Measurements from ENCODE around the gene MFAP3.

MFAP3 gene

GRCh38 chr5:154038707-154039457 is at the start of gene MFAP3, which contains the start of gene FAM114A2:
Gene MFAP3 (plus strand): TSS chr5:154038967. CDS start chr5:154049723, 10,756 bp downstream.
Gene FAM114A2 (minus strand): TSS chr5:154038910. CDS start chr5:154034953, 3,957 bp downstream.
- H3K4me3 ChIP-seq (IDR thresholded peaks at IDR 0.05; ENCODE audit: insufficient read depth, low read depth, low read length) = no peak within 1 kb of the TSS
- H3K36me3 ChIP-seq (ENCODE audit: insufficient read depth) = no peaks in the 10 kb centered on the region
- peak within 1 kb of the TSS; percentile 62 for H3K27ac ChIP-seq
- peaks cover 12% of the 10 kb centered on the region for H3K4me1 ChIP-seq (ENCODE audit: low read depth, poor library complexity, severe bottlenecking)
- peak within 1 kb of the TSS; percentile 74 for H2AFZ ChIP-seq (ENCODE audit: low read depth)
- TF ChIP-seq, protein P1, sequence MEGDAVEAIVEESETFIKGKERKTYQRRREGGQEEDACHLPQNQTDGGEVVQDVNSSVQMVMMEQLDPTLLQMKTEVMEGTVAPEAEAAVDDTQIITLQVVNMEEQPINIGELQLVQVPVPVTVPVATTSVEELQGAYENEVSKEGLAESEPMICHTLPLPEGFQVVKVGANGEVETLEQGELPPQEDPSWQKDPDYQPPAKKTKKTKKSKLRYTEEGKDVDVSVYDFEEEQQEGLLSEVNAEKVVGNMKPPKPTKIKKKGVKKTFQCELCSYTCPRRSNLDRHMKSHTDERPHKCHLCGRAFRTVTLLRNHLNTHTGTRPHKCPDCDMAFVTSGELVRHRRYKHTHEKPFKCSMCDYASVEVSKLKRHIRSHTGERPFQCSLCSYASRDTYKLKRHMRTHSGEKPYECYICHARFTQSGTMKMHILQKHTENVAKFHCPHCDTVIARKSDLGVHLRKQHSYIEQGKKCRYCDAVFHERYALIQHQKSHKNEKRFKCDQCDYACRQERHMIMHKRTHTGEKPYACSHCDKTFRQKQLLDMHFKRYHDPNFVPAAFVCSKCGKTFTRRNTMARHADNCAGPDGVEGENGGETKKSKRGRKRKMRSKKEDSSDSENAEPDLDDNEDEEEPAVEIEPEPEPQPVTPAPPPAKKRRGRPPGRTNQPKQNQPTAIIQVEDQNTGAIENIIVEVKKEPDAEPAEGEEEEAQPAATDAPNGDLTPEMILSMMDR (conservative IDR thresholded peaks at IDR 0.05; ENCODE audit: low read depth, low read length) = no peak
- peaks cover 9% of the 10 kb centered on the region; the same call in 1 of the 2 replicates for H3K79me2 ChIP-seq (ENCODE audit: insufficient read depth, low read depth)
- no peaks in the 10 kb centered on the region for H3K27me3 ChIP-seq (ENCODE audit: insufficient read depth, low read depth)
- peak within 1 kb of the TSS; percentile 76 for H3K4me2 ChIP-seq
- peak within 1 kb of the TSS; percentile 56; the same call in 1 of the 2 replicates for H3K9ac ChIP-seq
- no peaks in the 10 kb centered on the region for H4K20me1 ChIP-seq (ENCODE audit: insufficient read depth)

- H2AFZ ChIP-seq (ENCODE audit: low read depth) = no peak overlapping the region
- H3K36me3 ChIP-seq (ENCODE audit: insufficient read depth) = no peaks in the 10 kb centered on the region
- H3K27me3 ChIP-seq (ENCODE audit: insufficient read depth, low read depth) = no peaks in the 10 kb centered on the region
- H4K20me1 ChIP-seq (ENCODE audit: insufficient read depth) = no peaks in the 10 kb centered on the region
- H3K79me2 ChIP-seq (ENCODE audit: insufficient read depth, low read depth) = no peaks in the 10 kb centered on the region
- H3K4me3 ChIP-seq (IDR thresholded peaks at IDR 0.05; ENCODE audit: insufficient read depth, low read depth, low read length) = no peak overlapping the region
- H3K27ac ChIP-seq = no peak overlapping the region
- no peak overlapping the region for H3K9ac ChIP-seq
- TF ChIP-seq, protein P1 (conservative IDR thresholded peaks at IDR 0.05; ENCODE audit: low read depth, low read length) = no peak
- H3K4me1 ChIP-seq (ENCODE audit: low read depth, poor library complexity, severe bottlenecking) = no peaks in the 10 kb centered on the region
- no peak overlapping the region for H3K4me2 ChIP-seq
These were observed 47.6 kb upstream of the MFAP3 start for GRCh38 chr5:153991168-153991567.

DNA sequence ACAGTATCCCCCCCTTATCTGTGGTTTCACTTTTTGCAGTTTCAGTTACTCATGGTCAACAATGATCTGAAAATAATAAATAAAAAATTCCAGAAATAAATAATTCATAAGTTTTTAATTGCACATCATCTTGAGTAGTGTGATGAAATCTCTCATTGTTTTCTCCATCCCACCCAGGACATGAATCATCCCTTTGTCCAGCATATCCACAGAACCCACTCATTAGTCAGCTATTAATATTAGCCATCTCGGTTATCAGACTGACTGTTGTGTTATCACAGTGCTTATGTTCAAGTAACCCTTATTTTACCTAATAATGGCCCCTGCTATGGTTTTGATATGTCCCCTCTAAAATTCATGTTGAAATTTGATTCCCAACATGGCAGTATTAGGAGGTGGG is 40.8 kb upstream of the MFAP3 start:
- Histone ChIP-seq H3K36me3 (ENCODE audit: insufficient read depth) (no peaks in the 10 kb centered on the region), H3K79me2 (ENCODE audit: insufficient read depth, low read depth) (no peaks in the 10 kb centered on the region), H3K4me3 (IDR thresholded peaks at IDR 0.05; ENCODE audit: insufficient read depth, low read depth, low read length) (no peak overlapping the region), H3K9ac (no peak overlapping the region), H3K4me1 (ENCODE audit: low read depth, poor library complexity, severe bottlenecking) (no peaks in the 10 kb centered on the region), H3K4me2 (no peak overlapping the region), H4K20me1 (ENCODE audit: insufficient read depth) (no peaks in the 10 kb centered on the region), H3K27ac (no peak overlapping the region), H3K27me3 (ENCODE audit: insufficient read depth, low read depth) (no peaks in the 10 kb centered on the region), H2AFZ (ENCODE audit: low read depth) (no peak overlapping the region)
- TF ChIP-seq, protein P1 (conservative IDR thresholded peaks at IDR 0.05; ENCODE audit: low read depth, low read length) = no peak

DNA sequence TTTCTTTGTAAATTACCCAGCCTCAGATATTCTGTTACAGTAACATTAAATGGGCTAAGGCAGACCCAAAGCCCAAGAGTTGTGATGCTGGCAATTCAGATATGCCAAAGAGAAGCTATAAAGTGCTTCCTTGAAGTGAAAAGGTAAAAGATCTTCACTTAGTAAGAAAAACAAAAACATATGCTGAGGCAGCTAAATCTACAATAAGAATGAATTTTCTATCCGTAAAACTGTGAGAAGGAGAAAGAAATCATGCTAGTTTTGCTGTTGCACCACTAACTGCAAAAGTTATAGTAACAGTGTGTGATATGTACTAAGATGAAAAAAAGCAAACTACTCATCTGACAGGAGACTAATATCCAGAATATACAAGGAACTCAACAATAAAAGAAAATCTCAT is 40.0 kb upstream of the MFAP3 start:
- Histone ChIP-seq H3K9ac (no peak overlapping the region), H3K27me3 (ENCODE audit: insufficient read depth, low read depth) (no peaks in the 10 kb centered on the region), H3K36me3 (ENCODE audit: insufficient read depth) (no peaks in the 10 kb centered on the region), H3K27ac (no peak overlapping the region), H2AFZ (ENCODE audit: low read depth) (no peak overlapping the region), H3K4me3 (IDR thresholded peaks at IDR 0.05; ENCODE audit: insufficient read depth, low read depth, low read length) (no peak overlapping the region), H3K79me2 (ENCODE audit: insufficient read depth, low read depth) (no peaks in the 10 kb centered on the region), H3K4me1 (ENCODE audit: low read depth, poor library complexity, severe bottlenecking) (no peaks in the 10 kb centered on the region), H3K4me2 (no peak overlapping the region), H4K20me1 (ENCODE audit: insufficient read depth) (no peaks in the 10 kb centered on the region)
- TF ChIP-seq, protein P1 (conservative IDR thresholded peaks at IDR 0.05; ENCODE audit: low read depth, low read length) = no peak
